NCI-H2029 treated with DMSO at 0.1 percent for 48 hours (cell line): ENCODE measurements around the gene BHLHE41.

Experiments
- DNase-seq: peaks from one replicate; lab custom pipeline; 2025; lab: John Stamatoyannopoulos, UW

BHLHE41 gene

DNA sequence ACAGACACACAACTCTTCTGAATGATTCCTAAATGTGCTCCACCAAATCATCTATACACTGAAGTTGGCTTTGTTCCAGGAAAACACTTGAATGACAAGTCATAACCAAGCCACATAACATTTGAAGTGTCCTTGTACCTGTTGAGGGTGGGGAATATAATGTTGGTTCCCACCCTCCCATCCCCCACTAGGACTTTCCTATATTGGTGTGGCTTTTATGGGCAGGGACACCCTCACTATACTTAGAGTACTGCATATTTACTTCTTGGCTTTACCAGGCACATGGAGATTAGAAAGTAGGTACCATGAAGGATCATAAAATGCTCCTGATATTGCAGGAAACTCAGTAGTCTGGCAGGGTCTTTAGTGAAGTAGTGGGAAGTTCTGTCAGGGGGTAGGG, 9.7 kb upstream of the BHLHE41 start:
- no peak for DNase-seq

DNA sequence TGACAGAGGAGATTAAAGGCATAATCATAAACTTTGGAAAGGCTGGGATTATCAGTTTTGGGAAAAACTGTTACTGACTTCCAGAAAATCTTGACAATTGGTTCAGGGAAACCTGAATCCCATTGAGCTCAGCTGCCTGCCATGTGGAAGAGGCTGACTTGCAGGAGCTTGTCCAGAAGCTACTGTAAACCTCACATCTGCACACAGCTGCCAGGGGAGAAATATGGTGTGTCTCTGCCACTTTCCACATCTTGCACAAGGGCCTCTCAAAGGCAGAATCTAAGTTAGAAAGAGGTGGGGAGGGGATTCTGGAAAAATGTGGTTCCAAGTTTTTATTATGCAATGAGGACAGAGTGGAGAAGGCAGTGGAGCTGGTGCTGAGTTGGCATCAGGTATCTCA, 8.7 kb upstream of the BHLHE41 start:
- DNase-seq: no peak

DNA sequence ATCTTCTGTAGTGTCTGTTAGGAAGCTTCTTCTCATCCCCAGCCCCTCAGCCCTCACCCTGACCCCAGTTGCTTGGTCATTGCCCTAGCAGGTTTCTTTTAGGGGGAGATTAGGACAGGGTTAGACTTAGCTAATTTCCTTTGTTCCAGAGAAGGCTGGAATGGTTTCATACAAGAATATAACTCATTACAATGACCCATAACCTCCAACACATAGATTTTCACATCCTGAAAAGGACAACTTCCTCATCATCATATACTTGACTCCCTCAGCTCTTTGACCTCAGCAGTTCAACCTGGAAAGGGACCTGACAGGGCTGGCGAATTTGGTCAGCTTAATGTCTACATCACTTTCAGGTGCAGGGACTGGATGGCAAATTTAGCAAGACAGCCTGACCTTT, 8.0 kb upstream of the BHLHE41 start:
- no peak for DNase-seq

DNA sequence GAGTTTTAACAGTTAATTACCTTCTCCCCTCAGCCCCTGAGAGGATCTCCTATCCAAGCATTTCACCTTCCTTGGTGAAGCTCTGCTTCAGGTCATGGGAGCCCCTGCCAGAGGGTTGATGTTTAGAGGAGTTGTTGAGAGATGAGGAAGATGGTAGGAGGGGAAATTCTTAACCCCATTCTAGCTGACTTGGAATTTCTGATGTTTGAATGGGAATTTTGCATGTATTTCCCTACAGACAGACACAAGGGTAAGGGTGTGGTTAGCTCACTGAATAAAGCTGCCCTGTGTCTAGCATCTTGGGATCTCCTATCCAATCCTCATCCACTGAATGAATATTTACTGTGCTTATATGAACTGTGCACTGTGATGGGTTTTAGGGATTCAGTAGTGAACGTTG, 7.1 kb upstream of the BHLHE41 start:
- DNase-seq: no peak

DNA sequence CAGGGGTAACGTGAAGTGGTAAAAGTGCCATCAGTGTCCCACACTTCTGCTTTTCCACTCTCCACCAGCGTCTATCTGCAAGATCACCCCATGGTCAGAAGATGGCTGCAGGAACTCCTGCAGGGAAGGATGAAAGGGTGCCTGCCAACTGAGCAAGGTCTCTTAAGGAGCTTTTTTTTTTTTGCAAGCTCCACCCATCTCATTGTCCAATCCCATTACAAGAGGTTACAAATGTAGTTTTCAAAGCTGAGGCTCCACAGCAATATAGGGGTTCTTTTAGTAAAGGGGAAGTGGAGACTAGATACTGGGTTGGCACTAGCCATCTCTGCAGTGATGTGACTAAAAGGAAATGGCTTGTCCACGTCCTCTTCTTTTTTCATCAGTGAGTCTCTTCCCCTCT, 5.9 kb upstream of the BHLHE41 start:
- no peak for DNase-seq

DNA sequence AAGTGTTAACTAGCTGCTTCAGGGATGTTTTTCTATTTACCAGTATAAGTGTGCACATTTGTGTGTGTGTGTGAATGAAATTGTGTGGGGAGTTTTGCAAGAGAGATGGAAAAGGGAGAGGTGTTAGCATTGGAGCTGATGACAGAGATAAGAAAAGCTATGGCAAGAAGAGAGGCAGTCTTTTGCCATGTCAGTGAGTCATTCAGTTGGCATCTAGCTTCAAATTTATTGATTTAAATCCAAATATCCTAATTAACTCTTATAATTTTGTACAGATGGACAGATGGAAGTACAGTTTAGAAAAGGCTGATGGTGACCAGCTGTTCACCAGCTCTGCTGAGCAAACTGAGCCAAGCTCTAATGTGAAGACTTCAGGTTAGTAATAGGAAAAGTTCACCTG, 3.3 kb upstream of the BHLHE41 start:
- DNase-seq: no peak

DNA sequence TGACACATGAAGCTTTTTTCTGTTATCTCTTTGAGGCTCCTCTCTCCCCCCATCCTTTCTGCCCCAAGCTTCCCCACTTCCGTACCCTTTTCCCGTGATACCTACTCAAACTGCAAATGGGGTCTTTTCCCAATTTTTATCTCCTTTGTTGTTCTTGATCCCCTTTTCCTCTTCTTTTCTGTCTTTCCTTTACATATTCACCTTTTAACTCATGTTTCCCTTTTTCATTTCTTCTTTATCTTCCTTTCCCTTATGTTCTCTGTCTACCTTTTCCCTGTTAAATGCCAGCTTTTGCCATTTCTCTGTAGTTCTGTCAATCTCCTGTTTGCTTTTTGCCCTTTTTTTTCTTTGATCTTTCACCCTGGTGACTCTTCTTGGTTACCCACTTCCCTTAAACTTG, 2.6 kb upstream of the BHLHE41 start:
- DNase-seq: no peak

DNA sequence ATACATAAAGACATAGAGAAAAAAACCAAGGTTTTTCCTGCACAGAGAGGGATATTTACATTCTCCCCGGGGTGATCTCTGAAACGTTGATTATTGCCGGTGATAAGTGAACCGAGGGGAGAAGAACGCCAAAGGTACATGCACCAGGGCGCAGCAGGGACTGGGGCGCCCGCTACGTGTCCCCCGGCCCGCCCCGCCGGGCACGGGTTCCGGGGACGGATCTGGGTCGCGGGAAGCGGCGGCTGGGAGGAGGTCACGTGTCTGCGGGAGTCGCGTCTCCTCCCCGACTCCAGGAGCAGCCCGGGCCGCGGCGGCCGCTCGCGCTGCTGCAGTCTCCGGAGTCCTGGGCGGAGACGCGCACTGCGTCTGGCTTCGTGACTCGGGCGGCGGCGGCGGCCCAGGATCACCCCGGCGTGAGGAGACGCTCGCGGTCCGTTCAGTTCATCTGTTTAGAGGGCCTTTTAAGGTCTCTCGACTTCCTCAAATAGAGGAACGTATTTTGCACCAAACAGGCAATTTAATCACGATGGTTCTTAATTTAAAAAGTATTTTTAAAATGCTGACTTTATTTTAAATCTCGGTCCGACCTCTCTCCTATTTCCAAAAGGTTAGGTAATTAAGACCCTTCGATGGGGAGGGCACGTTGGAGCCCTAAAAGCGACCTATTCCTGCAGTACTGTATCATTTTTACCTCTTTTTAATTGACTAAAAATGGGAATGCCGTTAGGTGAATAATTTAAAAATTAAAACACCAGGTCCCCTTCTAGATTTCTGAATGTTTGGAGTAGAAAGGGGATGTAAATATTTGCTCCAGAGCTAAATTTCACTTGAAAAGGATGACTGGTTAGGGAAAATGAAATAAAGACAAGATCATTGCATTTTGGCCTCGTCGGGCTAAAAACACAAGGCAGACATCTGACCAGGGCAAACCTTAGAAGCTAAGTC, 1.8 kb upstream of the BHLHE41 start:
- no peak for DNase-seq

DNA sequence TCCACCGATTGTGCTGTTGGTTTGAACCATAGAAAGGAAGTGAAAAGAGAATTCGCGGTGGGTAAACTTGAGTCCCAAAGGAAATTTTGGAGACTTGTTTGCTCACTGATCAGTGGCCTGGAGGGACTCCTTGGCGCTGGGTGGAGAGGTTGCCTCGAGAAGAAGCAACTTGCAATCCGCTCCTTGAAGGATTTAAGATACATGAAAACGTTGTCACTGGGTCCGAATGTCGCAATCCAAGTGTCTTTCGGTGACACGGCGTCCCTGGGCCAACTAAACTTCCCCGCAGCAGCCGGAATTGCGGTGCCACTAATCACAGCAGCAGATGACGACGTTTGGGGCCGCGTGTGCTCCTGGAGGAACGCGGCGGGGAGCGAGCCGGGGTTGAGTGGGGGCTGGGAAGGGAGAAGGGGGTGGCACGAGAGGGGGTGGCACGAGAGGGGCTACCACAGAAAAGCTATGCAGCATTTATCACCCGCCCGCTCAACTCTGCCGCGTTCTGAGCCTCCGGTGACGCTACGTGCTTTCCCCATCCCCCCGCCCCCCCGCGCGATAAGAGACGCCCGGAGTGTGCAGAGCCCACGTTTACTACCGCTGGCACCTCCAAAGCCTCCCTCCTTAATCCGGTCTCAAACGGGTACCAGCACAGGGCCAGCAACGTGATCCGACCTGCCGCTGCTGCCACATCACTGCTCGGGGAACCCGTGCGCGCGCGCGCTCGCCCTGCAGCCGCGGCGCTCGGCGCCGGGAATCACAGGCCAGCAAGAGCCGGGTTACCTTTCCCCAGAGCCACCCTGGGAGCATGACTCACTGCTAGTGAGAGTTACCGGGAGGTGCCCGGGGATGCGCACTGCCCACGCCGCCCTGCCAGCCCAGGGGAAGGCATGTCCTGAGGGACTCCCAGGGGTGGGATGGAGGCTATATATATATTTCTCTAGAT, 833 bp upstream of the BHLHE41 start:
- DNase-seq: no peak

DNA sequence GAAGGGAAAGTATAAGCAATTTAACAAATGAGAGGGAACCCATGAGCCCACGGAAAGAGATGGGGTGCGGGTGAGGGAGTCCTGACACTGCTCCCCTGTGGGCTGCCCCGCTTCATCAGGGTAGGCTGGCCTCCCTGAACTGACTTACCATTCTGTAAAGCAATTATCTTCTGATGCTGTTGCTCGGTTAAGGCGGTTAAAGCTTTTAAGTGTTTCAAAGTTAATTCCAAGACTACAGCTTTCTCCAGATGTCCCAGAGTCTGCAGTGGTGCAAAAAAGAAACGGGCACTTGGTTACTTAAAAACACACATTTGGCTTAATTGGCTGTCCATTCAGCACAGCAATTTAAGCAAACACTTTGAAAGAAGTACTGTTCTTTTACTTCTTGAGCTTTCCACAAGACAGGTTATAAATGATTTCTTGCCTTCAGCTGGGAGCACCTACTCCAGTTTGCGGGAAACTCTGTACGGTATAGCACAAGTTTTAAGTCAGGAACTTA, 1.3 kb downstream of the BHLHE41 start:
- no peak for DNase-seq

DNA sequence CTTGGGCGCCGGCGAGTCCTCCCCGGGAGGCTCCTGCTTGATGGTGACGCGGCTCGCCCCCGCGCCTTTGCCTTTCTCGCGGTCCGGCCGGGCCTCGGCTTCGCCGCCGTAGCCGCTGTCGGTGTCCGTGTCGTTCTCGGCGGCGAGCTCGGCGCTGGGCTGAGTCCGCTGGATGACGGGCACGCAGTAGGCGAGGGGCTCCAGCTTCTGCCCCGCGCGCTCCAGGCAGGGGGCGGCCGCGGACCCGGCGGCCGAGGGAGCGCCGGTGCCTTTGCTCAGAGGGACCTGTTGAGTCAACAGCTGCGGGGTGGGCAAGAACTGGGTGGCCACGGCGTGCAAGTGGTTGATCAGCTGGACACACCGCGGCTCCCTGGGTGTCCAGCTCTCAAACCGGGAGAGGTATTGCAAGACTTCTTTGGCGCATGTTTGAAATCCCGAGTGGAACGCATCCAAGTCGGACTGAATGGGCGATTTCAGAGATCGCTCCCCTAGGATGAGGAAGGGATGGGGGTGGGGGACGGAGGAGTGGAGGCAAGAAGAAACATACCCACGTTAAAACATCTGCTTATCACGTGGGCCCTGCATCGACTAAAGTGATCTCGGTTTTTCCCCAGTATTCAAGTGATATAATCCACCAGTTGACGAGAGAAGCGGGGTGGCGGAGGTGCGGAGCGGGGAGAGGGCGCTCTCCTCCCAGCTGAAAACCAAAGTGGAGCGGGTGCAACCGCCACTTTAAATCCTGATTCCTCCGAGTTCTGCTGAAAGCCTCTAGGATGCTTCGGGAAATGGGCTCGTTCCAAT, 2.0 kb downstream of the BHLHE41 start:
- no peak for DNase-seq

DNA sequence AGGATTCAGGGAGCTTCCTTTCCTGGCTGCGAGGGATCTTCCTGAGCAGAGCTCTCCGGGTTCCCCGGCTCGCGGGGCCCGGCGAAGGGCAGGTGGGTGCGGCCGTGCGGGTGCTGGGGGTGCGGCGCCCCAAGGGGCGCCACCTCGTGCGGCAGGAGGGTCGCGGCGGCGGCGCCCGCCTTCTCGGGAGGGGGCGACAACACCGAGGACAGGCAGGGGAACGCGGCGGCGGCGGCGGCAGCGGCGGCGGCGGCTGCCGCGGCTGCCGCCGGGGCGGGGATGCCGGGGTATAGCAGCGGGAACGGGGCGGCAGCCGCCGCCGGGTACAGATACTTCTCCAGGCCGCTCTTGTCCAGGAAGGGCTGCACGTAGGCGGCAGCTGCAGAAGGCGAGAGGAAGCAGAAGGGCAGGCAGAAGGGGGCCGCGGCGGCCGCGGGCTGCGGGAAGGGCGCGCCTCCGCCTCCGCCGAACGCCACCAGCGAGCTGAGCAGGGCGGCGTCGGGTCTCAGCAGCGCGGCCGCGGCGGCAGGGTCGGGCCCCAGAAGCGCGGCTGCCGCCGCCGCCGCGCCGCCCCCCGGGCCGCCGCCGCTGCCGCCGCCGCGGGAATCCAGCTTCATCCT, 2.7 kb downstream of the BHLHE41 start:
- DNase-seq: no peak

DNA sequence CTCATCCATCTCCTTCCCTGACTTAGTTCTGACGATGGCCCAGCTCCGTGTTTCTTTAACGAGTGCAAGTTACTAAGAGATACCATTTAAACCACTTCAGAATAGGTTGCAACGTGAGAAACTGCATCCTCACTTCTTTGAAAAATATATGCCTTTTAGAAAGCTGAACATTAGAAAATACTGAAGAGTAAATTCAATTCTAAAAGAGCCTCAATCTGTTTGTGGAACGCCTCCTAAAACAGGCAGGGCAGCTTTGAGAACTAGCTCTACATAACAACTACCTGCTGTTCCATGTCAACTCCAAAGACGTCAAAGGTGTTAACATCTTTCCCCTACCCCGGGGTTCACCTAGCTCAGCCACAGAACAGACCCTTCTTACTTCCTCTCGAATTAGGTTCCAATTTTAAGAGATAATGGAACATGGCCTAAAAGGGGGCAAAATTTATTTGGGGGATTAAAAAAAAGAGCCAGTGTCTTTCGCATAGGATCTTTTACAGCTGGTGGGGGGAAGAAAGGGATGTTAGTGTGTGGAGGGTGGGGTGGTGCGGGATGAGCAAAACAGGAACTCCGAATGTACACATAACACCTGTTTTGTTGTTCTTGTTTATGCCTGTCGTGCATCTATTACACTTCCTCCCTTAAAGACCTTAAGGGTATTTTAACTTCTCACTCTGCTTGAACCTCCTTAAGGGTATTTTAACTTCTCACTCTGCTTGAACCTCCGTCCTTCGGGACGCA, 3.3 kb downstream of the BHLHE41 start:
- DNase-seq: no peak

DNA sequence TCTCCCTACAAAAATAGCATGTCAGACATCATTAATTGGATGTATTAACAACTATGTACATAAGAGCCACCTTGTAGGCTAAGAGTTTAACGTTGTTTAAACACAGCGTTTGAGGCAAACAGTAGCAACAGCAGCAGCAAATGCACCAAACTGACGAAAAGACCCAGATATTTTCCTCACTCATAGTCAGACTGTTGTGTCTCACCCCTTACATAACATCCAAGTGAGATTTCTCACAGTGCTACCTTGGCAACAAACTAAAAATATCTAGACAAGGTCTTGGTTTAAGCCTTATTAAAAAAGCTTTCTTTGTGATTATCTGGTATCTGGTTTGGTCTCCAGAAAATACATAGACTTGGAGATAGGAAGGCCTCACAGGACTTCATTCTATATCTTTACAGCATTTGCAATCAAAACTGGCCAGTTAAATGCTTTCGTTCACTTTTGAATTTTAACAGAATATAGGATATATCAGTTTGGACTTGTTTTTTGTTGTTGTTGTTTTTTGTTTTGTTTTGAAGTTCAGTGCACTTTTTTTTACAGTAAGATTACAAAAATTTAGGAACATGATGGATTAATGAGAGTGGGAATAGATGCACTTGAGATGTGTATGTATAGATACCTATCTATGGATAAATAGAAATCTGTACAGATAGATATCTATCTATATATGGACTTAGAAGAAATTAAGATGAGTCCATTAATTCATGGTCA, 4.1 kb downstream of the BHLHE41 start:
- DNase-seq: no peak

DNA sequence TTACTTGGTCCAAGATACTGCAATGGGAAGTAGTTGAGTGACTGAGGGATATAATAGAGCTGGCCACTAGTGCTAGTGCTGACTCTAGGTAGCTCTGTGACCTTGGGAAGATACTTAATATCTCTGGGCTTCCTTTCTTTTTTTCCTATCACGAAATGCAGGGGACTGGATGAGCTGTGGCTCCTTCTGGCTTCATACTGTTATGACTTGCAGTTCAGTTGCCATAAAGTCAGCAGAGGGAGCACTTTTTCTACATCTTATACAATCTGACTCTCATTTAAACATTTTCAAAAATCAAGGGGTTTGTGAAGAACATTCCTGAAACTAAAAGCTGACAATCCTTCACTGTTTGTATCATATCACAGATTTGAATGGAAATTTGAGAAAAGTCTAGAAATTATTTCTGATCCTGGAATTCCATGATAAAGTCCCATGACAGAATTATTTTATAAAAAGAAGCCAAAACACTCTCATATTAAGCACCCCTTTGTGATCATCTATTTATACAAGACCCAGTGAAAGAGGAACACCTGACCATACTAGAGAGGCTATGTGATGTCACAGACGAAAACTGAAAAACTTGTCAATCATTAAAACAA, 5.3 kb downstream of the BHLHE41 start:
- no peak for DNase-seq

DNA sequence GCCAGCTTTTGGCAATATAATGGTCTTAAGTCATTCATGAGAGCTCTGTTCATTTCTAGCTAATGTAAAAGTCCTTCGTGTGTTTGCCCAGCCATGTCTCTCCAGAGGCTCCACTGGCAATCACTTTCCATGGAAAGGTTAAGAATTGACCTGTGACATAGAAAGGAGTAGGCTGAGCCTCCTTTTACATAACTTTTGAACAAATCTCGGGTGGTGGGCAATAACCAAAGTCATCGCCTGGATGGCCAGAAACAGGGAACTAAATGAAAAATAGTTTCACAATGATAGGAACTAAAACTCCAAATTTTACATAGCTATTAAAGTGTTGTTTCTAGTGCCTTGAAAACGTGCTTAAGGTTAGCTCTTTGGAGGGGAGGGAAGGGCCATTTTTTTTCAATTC, 6.5 kb downstream of the BHLHE41 start:
- no peak for DNase-seq

DNA sequence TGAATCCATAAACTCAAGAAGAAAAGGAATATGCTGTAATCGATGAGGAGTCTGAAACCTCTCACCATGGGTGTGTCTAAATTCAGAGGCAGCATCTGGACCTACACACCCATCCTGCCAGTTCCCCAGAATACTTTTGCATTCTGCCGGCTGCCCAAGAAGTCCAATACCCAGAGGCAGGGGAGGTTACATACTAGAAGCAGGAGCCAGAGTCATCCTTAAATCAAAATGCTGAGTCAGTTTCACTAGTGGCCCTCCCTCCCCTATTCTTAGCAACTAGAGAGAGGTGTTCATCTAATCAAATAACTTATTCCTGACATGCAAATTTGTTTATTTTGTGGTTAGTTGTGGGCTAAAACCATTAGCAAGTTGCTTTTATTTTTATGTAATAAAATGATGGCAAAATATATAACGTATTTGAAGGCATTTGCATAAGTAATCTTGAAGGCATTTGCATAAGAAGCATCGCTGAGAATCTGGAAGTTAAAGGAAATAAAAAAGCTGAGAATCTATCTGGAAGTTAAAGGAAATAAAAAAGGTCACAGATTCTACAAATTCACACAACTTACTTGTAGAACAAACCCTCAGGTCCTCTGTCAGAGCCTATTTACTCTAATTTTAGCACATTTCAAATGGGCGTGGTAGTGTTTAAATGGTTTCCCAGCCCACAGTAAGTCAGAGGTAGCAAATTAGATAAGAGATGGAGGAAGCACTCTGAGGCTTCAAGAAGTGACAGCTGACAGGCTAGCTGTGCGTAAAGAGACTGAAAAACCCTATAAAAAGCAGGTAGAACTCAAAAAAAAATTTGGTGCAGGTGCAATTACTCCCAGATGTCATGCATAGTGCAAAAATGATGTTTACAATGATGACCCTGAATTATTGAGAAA, 7.8 kb downstream of the BHLHE41 start:
- no peak for DNase-seq

DNA sequence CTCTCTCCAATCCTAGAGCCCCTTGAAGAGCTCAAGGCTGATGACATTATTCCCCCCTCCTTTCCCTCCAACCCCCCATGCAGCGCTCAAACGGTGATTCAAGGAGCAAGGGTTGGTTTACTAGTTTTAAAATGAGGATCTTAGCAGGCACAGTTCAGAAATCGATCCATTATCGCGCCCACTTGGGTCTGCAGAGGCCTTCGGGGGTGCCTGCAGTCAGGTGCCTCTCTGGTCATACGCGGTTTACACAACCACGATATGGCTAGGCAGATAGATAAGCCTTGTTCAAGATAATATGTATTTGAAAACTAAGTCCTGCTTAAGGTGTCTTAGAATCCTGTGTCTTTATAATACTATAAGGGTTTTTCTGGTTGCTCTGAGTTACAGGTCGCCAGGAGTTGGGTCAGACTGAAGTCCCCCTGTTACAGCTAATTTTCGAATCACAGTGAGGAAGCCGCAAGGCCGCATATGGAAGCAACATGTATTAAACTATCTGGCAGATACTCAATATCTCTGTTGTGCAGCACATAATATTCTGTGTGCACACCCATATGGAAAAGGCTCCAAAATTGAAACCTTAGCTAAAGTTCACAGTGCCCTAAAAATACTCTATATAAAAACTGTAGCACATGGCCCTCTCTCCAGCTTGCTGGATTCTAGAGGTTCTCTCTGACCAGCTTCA, 10.0 kb downstream of the BHLHE41 start:
- DNase-seq: no peak
